DND-41 (cell line): Measurements from ENCODE around the gene CCDC107.

Experiments
- CTCF ChIP-seq: IDR thresholded peaks from 2 replicates; pipeline ENCODE4 v1.5.1; 2012; ENCODE audit warnings: borderline replicate concordance, low read length, moderate library complexity, mild to moderate bottlenecking; ENCODE audit not compliant: poor library complexity, severe bottlenecking; ENCODE audit errors: extremely low read depth
- EZH2 ChIP-seq: IDR thresholded peaks from 3 replicates; pipeline ENCODE4 v1.6.1; 2012; ENCODE audit warnings: borderline replicate concordance, low read depth, mild to moderate bottlenecking, moderate library complexity, low read length, inconsistent platforms; ENCODE audit not compliant: severe bottlenecking

GRCh38 chr9:35658137-35658967 is at the start of gene CCDC107:
- peak; percentile 85 for TF ChIP-seq CTCF
- TF ChIP-seq EZH2, result no peak
